ENCODE results near the gene PPP1R3G.

The PPP1R3G gene

DNA sequence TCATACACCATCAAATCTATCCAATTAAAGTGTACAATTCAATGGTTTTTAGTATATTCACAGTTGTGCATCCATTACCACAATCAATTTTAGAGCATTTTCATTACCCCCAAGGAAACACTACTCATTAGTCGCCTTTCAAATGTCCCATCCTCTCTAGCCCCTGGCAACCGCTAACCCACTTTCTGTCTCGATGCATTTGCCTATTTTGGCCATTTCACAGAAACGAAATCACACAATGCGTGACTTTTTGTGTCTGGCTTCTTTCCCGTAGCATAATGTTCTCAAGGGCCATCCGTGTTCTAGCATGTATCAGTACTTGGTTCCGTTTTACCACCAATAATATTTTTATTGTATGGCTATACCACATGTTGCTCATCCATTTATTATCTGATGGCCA is 51.7 kb downstream of the PPP1R3G start:
- H3K4me3 ChIP-seq (replicated peaks; ENCODE audit: low read depth, low read length), result no peak overlapping the region
- TF ChIP-seq, protein P1, sequence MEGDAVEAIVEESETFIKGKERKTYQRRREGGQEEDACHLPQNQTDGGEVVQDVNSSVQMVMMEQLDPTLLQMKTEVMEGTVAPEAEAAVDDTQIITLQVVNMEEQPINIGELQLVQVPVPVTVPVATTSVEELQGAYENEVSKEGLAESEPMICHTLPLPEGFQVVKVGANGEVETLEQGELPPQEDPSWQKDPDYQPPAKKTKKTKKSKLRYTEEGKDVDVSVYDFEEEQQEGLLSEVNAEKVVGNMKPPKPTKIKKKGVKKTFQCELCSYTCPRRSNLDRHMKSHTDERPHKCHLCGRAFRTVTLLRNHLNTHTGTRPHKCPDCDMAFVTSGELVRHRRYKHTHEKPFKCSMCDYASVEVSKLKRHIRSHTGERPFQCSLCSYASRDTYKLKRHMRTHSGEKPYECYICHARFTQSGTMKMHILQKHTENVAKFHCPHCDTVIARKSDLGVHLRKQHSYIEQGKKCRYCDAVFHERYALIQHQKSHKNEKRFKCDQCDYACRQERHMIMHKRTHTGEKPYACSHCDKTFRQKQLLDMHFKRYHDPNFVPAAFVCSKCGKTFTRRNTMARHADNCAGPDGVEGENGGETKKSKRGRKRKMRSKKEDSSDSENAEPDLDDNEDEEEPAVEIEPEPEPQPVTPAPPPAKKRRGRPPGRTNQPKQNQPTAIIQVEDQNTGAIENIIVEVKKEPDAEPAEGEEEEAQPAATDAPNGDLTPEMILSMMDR (IDR thresholded peaks at IDR 0.05; ENCODE audit: insufficient read depth, low read length, poor library complexity, severe bottlenecking), result no peak
- DNase-seq (ENCODE audit: extremely low read depth, insufficient read length), result no peak
- H3K27me3 ChIP-seq (replicated peaks; ENCODE audit: control insufficient read depth, insufficient read depth, low read length), result no peaks in the 10 kb centered on the region
- no peaks in the 10 kb centered on the region for H3K36me3 ChIP-seq (ENCODE audit: control insufficient read depth, insufficient read depth, low read length)

All from GM06990 (cell line).